ENCODE data around the gene PHLPP1. TPM values are rescaled to one million over a fixed set of nuclear protein-coding genes. Genes with fewer than 3 reads are reported as not detected.

Gene PHLPP1
- total RNA-seq, 1 donor from 2014 or later = 13.3 TPM

DNA sequence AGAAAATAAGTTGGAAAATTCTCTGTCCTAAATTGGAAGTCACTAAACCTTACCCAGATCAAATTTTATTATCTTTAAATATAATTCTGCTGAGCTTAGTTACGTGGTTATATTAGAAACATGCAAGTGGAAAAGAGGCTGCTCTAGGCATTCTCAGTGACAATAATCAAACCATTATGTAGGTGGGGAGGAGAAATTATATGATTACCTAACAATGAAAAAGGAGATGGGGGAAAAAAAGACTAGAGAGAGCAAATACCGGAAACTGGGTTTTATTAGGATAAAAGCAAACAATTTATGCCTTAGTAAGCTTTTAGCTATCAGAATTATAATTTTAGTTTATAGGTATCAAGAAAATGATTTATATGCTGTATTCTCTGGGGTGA lies 53.2 kb downstream of the PHLPP1 start:
- Histone ChIP-seq H3K4me2 (ENCODE audit: low read length) (peak overlapping the region; percentile 66), H3K4me3 (ENCODE audit: insufficient read depth, low read depth, low read length) (no peak overlapping the region), H2AFZ (ENCODE audit: low read depth, low read length) (no peak overlapping the region), H3K9ac (ENCODE audit: low read length) (no peak overlapping the region), H3K27me3 (ENCODE audit: insufficient read depth, low read length) (no peaks in the 10 kb centered on the region), H3K4me1 (ENCODE audit: insufficient read depth, low read length) (peaks cover 23% of the 10 kb centered on the region), H3K27ac (ENCODE audit: low read depth, low read length) (peak overlapping the region; percentile 59), H4K20me1 (ENCODE audit: insufficient read depth, low read length) (no peaks in the 10 kb centered on the region), H3K9me3 (ENCODE audit: insufficient read depth, low read depth, low read length) (no peaks in the 10 kb centered on the region), H3K36me3 (ENCODE audit: insufficient read depth, low read length) (no peaks in the 10 kb centered on the region), H3K79me2 (ENCODE audit: insufficient read depth, low read length) (peaks cover 41% of the 10 kb centered on the region)
- no peak for TF ChIP-seq CTCF (IDR thresholded peaks at IDR 0.05; ENCODE audit: insufficient read depth, low read depth, low read length)
- TF ChIP-seq EZH2 (IDR thresholded peaks at IDR 0.05; ENCODE audit: insufficient read depth, low read length) = no peak
- no peak overlapping the region for H3K4me3 Mint-ChIP-seq (ENCODE audit: unreplicated experiment)
- peak overlapping the region; percentile 80 for H3K27ac Mint-ChIP-seq (ENCODE audit: unreplicated experiment)
- peaks cover 1% of the 10 kb centered on the region for H3K36me3 Mint-ChIP-seq (ENCODE audit: low read depth, unreplicated experiment)
- DNase-seq (ENCODE audit: low read depth) (no peak), FAIRE-seq (no peak)
- peaks cover 36% of the 10 kb centered on the region for H3K4me1 Mint-ChIP-seq (ENCODE audit: low read depth, unreplicated experiment)
- H3K27me3 Mint-ChIP-seq (ENCODE audit: low read depth, unreplicated experiment) = no peaks in the 10 kb centered on the region
- H3K9me3 Mint-ChIP-seq (ENCODE audit: unreplicated experiment) = no peaks in the 10 kb centered on the region

- H3K4me3 Mint-ChIP-seq (ENCODE audit: unreplicated experiment) = no peak overlapping the region
- Histone ChIP-seq H2AFZ (ENCODE audit: low read depth, low read length) (no peak overlapping the region), H3K9me3 (ENCODE audit: insufficient read depth, low read depth, low read length) (no peaks in the 10 kb centered on the region), H3K27me3 (ENCODE audit: insufficient read depth, low read length) (no peaks in the 10 kb centered on the region), H3K36me3 (ENCODE audit: insufficient read depth, low read length) (no peaks in the 10 kb centered on the region), H3K9ac (ENCODE audit: low read length) (no peak overlapping the region), H4K20me1 (ENCODE audit: insufficient read depth, low read length) (no peaks in the 10 kb centered on the region), H3K79me2 (ENCODE audit: insufficient read depth, low read length) (peaks cover 47% of the 10 kb centered on the region), H3K4me3 (ENCODE audit: insufficient read depth, low read depth, low read length) (no peak overlapping the region), H3K4me1 (ENCODE audit: insufficient read depth, low read length) (peaks cover 23% of the 10 kb centered on the region), H3K27ac (ENCODE audit: low read depth, low read length) (no peak overlapping the region), H3K4me2 (ENCODE audit: low read length) (no peak overlapping the region)
- no peak for DNase-seq (ENCODE audit: low read depth)
- H3K4me1 Mint-ChIP-seq (ENCODE audit: low read depth, unreplicated experiment) = peaks cover 34% of the 10 kb centered on the region
- no peak for FAIRE-seq
- no peaks in the 10 kb centered on the region for H3K27me3 Mint-ChIP-seq (ENCODE audit: low read depth, unreplicated experiment)
- H3K9me3 Mint-ChIP-seq (ENCODE audit: unreplicated experiment) = no peaks in the 10 kb centered on the region
- H3K27ac Mint-ChIP-seq (ENCODE audit: unreplicated experiment) = peak overlapping the region; percentile 75
- TF ChIP-seq CTCF (IDR thresholded peaks at IDR 0.05; ENCODE audit: insufficient read depth, low read depth, low read length) (no peak), EZH2 (IDR thresholded peaks at IDR 0.05; ENCODE audit: insufficient read depth, low read length) (no peak)
- H3K36me3 Mint-ChIP-seq (ENCODE audit: low read depth, unreplicated experiment) = peaks cover 1% of the 10 kb centered on the region
These were observed 53.9 kb downstream of the PHLPP1 start for GRCh38 chr18:62769216-62769615.

DNA sequence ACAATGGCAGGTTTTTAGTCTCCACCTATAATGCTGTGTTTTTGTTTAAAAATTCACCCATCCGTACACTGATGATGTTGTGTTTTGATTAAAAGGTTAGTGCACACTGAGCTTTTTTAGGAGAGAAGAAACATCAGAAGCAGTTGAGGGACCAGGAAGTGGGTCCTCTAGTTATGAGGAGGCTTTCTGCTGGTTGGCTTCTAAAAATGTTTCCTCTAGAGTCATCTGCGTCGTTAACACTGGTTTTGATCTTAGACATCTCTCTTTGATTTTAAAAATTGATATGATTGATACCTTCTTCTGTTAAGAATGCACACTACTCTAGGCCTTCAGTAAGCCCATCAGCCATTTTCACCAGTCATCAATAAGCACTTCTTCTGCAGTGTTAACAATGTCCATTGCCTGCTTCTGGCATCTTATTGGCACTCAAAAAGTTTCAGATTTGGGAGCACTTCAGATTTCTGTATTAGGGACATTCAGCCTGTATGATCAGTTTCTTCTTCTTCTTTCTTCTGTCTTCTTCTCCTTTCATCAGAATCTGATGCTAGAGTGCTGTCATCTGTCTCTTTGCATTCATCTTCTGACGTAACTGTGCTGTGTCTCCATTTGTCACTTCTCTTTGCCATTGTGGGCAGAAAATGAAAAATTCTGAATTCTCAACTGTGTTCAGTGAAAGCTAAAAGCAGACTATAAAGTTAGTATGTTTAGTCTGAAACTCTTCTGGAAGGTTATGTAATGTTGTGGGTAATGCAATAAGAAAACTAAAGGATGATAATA lies 56.3 kb downstream of the PHLPP1 start:
- no peak overlapping the region for H3K4me2 ChIP-seq (ENCODE audit: low read length)
- TF ChIP-seq CTCF (IDR thresholded peaks at IDR 0.05; ENCODE audit: insufficient read depth, low read depth, low read length) (no peak), EZH2 (IDR thresholded peaks at IDR 0.05; ENCODE audit: insufficient read depth, low read length) (no peak)
- no peak for DNase-seq (ENCODE audit: low read depth)
- H3K9me3 ChIP-seq (ENCODE audit: insufficient read depth, low read depth, low read length) = no peaks in the 10 kb centered on the region
- Mint-ChIP-seq H3K4me1 (ENCODE audit: low read depth, unreplicated experiment) (peaks cover 28% of the 10 kb centered on the region), H3K36me3 (ENCODE audit: low read depth, unreplicated experiment) (peaks cover 1% of the 10 kb centered on the region), H3K27me3 (ENCODE audit: low read depth, unreplicated experiment) (no peaks in the 10 kb centered on the region), H3K9me3 (ENCODE audit: unreplicated experiment) (no peaks in the 10 kb centered on the region), H3K4me3 (ENCODE audit: unreplicated experiment) (no peak overlapping the region), H3K27ac (ENCODE audit: unreplicated experiment) (no peak overlapping the region)
- FAIRE-seq = no peak
- no peak overlapping the region for H3K4me3 ChIP-seq (ENCODE audit: insufficient read depth, low read depth, low read length)
- peaks cover 44% of the 10 kb centered on the region for H3K79me2 ChIP-seq (ENCODE audit: insufficient read depth, low read length)
- H2AFZ ChIP-seq (ENCODE audit: low read depth, low read length) = no peak overlapping the region
- no peak overlapping the region for H3K27ac ChIP-seq (ENCODE audit: low read depth, low read length)
- H3K27me3 ChIP-seq (ENCODE audit: insufficient read depth, low read length) = no peaks in the 10 kb centered on the region
- H3K4me1 ChIP-seq (ENCODE audit: insufficient read depth, low read length) = peaks cover 21% of the 10 kb centered on the region
- H3K9ac ChIP-seq (ENCODE audit: low read length) = no peak overlapping the region
- H3K36me3 ChIP-seq (ENCODE audit: insufficient read depth, low read length) = no peaks in the 10 kb centered on the region
- H4K20me1 ChIP-seq (ENCODE audit: insufficient read depth, low read length) = no peaks in the 10 kb centered on the region

Data from astrocyte (in vitro differentiated cells and primary cell).